DMS114 treated with DMSO at 0.1 percent for 48 hours (cell line): ENCODE measurements around the gene PKMYT1.

ENCODE experiments used
- DNase-seq: peaks from one replicate; lab custom pipeline; 2025; ENCODE audit not compliant: unreplicated experiment; lab: John Stamatoyannopoulos, UW

PKMYT1 gene

GRCh38 chr16:2980227-2981176, at the start of gene PKMYT1:
Gene PKMYT1 (minus strand): TSS chr16:2980446. CDS start chr16:2979657, 789 bp downstream.
- DNase-seq = peak; percentile 59

DNA sequence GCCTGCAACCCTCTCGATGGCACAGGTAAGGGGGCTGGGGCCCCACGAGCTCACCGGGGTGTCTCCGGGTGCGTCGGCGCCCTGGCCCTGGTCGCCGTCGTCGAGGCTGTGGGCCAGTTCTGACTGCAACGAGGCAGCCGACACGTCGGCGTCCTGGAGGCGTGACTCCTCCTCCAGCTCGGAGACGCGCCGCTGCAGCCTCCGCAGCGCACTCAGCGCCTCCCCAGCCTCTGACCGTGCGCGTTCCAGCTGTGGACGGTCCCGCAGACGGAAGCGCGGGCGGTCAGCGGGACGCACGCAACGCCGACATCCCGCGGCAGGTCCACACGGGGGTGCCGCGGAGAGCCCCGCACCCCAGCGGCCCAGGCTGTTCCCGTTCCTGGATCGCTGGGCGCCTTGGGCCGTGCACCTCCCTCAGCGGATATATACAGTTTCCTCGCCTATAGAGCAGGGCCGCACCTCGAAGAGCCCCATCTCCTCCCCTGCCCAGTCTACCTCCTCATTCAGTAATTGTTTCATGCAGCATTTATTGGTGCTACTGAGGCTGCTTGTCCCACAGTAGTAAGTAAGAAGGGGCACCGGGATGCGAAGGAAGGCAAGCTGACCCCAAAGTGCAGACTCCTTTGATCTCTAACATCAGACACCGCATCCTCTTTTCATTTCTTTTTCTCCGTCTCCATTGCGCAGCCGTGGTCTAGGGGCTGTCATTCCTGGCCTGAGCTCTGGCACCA, 49.4 kb upstream of the PKMYT1 start:
- DNase-seq = no peak

GRCh38 chr16:3028716-3029319, 48.6 kb upstream of the PKMYT1 start:
- no peak for DNase-seq

GRCh38 chr16:3027983-3028715, 47.9 kb upstream of the PKMYT1 start:
- no peak for DNase-seq

GRCh38 chr16:3027489-3027795, 47.2 kb upstream of the PKMYT1 start:
- DNase-seq = no peak

GRCh38 chr16:3026609-3027488, 46.6 kb upstream of the PKMYT1 start:
- no peak for DNase-seq

DNA sequence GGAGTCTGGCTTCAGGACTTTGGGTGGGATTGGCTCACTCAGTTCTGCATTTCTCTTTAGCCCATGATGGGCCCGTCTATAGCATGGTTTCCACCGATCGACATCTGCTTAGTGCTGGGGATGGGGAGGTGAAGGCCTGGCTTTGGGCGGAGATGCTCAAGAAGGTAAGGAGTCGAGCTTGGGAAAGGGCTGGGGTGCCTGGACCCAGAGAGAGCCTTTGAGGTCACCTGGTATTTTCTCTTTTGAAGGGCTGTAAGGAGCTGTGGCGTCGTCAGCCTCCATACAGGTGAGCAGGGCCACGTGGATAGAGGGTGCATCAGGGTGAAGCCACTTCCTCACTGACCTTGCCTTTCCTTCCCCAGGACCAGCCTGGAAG, 45.7 kb upstream of the PKMYT1 start:
- no peak for DNase-seq

DNA sequence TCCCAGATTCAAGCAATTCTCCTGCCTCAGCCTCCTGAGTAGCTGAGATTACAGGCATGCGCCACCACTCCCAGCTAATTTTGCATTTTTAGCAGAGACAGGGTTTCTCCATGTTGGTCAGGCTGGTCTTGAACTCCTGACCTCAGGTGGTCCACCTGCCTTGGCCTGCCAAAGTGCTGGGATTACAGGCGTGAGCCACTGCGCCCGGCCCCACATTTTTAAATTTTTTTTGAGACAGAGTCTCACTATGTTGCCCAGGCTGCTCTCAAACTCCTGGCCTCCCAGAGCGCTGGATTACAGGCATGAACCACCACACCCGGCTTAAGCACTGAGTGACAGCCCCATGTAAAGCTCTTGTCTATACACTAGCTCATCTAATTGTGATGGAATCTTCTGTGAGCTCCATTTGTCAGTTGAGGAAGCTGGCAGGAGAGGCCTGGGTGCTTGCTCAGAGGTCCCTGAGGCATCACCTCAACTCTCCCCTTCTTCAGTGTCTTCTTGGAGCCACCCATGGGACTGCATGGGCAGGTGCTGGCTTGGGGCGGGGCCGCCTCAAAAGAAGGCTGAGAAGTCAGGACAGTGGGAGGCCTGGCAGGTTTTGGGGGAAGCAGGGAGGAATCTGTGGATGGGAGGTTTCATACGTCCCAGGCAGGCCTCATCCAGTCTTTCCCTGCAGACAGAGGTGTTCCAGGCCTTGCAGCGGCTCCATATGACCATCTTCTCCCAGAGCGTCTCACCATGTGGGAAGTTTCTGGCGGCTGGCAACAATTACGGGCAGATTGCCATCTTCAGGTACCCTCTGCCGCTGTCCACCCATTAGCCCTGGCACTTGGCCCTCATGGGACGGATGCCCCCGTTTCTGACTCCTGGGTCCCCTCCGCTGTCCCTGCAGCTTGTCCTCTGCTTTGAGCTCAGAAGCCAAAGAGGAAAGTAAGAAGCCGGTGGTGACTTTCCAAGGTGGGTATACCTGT, 45.1 kb upstream of the PKMYT1 start:
- no peak for DNase-seq

GRCh38 chr16:3023669-3024478, 43.6 kb upstream of the PKMYT1 start, which contains the start of the genes HCFC1R1 and THOC6:
Gene HCFC1R1 (minus strand): TSS chr16:3023942. CDS start chr16:3023941, 1 bp downstream.
Gene THOC6 (plus strand): TSS chr16:3024035. CDS start chr16:3024327, 292 bp downstream.
- peak; percentile 92 for DNase-seq

- peak; percentile 40 for DNase-seq
These were observed 43.1 kb upstream of the PKMYT1 start for GRCh38 chr16:3023415-3023668.

DNA sequence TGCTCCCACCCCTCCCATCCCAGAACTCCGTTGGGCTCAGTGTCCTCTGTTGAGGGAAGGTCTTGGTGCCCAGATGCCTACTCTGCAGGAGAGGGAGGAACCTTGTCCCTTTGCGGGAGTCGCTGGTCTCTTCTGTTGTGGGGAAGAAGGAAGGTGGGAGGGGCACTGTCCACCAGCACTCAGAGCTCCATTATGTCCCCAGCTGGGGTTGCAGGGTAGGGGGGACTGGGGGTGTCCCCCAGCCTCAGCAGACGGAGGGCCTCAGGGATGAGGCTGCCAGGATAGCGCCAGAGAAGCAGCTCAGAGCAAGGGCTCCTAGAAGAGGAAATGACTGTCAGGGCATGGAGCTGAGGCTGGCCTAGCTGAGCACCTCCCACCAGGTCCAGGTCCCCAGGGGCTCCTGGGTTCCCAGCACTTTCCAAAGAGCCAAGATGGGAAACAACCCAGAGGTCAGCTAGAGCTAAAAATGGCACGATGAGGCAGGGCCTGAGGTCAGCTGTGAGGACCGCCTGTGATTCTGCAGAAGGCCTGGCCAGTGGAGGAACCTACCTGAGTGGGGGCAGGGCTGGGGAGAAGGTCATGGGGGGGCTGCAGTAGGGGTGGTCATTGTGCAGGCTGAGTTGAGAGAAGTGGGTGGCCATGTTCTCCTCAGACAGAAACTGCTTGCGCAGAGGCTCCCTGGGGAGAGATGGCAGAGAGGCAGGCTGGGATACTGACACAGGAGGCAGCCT, 42.6 kb upstream of the PKMYT1 start:
- no peak for DNase-seq

- DNase-seq = peak; percentile 13
These were observed 42.0 kb upstream of the PKMYT1 start for GRCh38 chr16:3022208-3022683.

DNA sequence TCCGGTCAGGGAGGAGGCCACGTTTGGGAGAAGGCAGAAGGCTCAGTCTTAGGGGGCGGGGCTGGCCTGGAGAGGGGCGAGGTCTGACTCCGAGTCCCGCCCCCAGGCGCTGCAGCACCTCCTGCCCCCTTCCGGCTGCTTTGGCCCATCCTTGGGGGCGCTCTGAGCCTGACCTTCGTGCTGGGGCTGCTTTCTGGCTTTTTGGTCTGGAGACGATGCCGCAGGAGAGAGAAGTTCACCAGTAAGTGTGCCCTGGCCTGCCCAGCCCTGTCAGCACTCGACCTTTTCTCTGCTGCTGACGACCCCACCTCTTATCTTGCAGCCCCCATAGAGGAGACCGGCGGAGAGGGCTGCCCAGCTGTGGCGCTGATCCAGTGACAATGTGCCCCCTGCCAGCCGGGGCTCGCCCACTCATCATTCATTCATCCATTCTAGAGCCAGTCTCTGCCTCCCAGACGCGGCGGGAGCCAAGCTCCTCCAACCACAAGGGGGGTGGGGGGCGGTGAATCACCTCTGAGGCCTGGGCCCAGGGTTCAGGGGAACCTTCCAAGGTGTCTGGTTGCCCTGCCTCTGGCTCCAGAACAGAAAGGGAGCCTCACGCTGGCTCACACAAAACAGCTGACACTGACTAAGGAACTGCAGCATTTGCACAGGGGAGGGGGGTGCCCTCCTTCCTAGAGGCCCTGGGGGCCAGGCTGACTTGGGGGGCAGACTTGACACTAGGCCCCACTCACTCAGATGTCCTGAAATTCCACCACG, 41.4 kb upstream of the PKMYT1 start:
- peak; percentile 68 for DNase-seq

GRCh38 chr16:3020604-3021448, 40.6 kb upstream of the PKMYT1 start:
- peak; percentile 22 for DNase-seq

GRCh38 chr16:3020247-3020603, 40.0 kb upstream of the PKMYT1 start, which contains the start of gene TNFRSF12A:
Gene TNFRSF12A (plus strand): TSS chr16:3020368. CDS start chr16:3020398, 30 bp downstream.
- DNase-seq = peak; percentile 37
